HG03066 (cell line): ENCODE results near the gene ICAM3.

ENCODE experiments used
- ATAC-seq: cut with Tn5 transposase; IDR thresholded peaks from one replicate; pipeline ENCODE4 v1.9.1; 2021; ENCODE audit warnings: low read depth; ENCODE audit not compliant: unreplicated experiment

The ICAM3 gene

DNA sequence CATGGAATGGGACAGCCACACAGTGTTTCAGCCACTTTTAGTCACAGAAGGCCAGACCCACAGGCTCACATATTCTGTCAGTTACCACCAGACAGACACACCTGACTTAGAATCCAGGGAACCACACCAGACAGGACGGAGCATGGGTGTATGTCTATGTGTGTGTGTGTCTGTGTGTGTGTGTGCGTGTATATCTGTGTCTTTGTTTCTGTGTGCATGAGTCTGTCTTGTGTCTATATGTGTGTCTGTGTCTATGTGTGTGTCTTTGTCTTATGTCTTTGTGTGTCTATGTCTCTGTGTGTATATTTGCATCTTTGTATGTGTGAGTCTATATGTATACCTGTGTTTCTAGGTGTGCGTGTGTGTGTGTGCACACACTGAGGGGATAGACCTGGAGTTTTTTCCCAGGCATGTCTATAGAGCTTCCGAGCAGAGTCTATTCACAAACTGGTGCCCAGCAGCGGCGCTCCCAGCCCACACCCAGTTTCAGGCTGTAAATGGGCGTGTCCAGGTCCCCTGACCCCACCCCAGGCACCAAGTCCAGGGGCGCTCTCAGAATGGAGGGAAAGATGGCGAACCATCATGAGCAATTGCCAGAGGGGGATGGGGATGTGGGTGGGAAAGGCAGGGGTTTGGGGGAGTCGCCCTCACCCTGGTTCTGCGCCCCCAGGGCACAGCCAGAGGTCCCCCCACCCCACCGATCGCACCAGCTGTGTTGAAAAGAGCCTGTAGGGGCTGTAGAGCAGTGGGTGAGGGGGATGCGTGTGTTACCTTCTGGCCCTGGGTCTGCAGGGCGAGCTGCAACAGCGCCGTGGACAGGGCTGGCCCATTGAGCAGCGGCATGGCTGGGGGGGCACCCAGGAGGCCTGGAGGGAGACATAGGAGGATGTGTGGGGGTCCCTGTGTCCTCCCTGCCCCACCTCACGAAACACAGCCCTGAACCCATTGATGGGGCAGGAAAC is 17.3 kb downstream of the ICAM3 start:
- no peak for ATAC-seq

DNA sequence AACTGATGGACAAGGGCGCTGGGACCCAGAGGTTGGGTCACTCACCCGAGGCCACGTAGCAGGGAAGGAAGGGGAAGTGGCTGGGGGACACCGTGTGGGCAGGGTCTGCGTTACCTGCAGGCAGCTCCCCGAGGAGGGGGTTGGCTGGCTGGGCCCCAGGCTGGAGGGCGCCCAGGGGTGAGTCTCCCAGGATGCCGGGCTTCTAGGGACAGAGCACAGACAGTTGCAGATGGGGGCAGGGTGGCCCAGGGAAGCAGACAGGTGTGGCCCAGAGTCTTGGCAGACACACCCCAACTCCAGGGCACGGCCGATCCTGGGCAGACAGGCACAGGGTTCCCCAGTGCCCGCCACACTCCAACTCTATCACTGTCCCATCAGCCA is 18.0 kb downstream of the ICAM3 start:
- no peak for ATAC-seq

GRCh38 chr19:10320602-10321416 is 18.6 kb downstream of the ICAM3 start:
- ATAC-seq, result no peak

- ATAC-seq, result no peak
Observed at GRCh38 chr19:10318807-10319682, 20.4 kb downstream of the ICAM3 start.

DNA sequence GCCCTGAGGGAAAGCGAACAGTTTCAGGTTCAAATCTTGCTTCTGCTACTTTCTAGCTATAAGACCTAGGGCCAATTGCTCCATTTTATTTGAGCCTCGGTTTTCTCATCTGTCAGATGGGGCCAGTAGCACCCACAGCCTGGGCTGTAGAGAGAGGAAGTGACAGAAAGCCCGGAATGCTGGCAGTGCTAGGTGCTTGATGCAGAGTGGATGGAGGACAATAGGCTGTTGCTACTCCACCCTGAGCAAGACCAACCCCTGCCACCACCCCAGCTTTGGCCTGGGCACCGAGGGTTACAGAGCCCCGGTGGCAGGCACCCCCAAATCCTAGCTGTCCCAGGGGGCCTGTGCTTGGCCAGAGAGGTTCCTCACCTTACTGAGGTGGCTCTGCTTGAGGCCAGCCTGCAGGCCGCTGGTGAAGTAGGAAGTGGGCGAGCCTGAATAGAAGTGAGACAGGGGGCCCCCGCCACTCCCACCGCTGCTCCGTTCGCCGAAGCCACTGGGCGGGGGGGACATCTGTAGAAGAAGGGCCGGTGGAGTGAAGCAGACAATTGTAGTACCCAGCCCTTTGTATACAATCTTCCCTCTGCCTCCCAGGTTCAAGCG is 21.5 kb downstream of the ICAM3 start:
- ATAC-seq, result no peak

DNA sequence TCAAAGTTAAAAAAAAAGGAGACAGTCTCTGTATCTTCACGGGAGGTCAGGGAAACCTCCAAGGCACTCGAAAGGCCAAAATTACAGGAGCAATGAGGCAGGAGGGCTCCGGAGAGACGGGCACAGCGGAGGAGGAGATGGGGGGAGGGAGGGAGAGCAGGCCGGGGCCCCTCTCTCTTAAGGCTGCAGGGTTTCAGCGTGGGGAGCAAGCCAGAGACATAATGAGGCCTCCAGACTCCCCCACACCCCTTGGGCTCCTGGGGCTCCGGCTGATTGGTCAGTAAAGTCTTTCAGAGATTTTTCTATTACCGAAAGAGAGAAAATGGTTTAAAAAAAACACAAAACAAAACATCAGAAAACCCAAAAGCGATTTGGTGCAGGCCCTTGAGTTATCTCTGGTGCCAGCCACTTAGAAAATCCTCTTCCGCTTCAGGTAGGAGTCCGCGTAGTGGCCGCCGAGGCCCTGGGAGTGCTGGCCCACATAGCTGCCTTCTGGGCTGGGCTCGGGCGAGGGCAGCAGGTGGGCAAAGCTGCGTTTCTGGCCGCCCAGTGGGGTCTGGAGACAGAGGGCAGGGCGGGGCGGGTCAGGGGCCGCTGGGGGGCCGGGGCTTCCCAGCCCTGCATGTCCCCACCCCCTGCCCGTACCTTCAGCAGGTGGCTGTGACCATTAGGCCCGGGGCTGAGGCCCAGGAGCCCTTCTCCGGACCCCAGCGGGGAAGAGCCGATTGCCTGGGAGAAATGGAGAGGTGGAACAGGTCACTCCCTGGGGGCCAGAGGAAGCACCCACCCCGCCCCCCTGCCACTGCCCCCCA is 22.2 kb downstream of the ICAM3 start:
- no peak for ATAC-seq

DNA sequence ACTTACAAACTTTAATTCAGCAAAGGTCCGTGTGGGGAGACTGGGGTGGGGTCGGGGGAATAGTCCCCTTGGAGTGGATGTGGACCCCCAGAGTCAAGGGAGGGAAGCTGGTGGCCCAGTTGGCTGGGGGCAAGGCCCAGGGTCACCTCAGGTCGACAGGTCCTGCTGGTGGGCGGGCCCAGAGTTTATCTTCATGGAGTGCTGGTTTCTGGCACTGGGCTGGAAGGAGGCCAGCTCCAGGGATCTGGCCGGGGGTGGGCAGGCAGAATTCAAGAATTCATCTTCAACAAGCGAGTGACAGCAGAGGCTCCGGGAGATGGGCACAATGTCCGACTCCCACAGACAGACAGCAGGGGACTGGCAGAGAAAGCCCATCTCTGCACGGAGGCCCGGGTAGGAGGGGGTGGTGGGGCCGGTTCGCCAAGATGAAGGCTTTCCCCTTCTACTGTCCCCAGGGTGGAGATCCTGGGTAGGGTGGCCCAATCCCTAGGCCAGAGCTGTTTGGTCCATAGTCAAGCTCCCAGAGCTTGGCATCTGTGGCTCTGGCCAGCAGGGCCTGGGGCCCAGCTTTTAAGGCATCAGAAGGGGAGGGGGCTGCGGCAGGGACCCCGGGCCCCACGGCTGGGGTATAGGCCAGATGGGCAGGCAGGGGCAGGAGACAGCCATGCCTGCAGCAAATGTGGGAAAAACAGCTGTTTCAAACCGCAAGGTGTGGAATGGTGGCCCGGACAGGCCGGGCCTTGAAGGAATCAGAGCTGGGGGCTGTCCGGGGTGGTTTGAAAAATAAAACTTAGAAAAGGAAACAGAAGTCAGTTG is 23.0 kb downstream of the ICAM3 start:
- ATAC-seq, result no peak

DNA sequence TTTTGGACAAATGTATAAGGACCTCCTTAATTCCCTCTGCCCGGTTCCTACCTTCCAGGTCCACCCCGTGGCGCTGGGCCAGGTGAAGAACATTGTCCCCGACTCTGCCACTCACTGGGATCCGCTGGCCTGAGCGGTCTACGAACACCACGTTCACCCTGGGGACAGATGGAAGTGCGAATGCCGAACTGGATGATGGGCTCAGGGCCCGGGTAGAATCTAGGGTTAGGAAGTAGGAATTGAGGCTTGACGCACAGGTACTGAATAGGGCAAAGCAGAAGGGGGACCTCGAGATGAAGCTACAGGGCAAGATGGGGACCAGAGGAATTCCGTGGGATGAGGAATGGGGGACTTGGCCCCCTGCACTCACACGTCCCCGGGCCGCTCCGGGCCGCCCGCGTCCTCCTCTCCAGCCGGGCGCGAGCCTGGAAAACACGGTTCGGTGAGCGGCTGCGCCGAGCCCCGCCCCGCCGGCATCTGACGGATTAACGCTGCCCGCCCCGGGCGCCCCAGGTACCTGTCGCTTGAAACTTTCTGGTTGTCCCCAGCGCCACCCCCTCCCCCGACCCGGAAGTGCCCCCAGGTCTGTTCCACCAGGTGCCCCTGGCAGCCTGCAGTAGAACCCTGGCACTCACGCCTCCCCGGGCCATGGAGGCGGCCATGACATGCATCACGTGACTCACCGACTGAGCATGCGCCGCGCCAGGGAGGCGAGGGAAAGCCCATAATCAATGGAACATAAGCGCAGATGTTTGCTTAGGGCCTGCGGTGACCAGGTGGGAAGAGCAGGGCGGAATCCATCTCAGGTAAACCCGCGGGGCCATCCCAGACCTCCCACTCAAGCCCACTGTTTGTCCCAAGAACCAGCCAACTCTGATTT is 23.8 kb downstream of the ICAM3 start, which contains the start of gene FDX2:
TSS of gene FDX2 (minus strand) at position 681 of the 880 bp plus-strand sequence. CDS start at position 662, 19 bp downstream.
- ATAC-seq, result no peak

DNA sequence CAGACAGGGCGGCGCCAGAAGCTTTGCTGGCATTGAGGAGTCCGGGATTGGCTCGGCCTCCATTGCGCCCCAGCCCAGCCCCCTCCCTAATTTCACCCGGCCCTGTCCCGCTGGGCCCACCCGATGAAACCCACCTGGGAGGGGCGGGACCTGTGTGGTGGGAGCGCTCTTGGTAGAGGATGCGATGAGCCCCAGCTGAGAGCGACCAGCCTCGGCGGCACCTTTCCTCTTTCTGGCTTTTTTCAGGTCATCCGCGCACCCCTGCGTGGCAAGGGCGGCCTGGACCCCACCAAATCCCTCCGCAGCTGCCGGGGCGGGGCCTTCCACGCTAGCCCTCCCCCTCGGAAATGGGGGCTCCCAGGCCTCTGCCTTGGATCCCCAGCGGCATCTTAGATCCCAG is 30.0 kb downstream of the ICAM3 start, which contains the start of gene ZGLP1:
TSS of gene ZGLP1 (minus strand) at position 393 of the 400 bp plus-strand sequence.
- ATAC-seq, result no peak

DNA sequence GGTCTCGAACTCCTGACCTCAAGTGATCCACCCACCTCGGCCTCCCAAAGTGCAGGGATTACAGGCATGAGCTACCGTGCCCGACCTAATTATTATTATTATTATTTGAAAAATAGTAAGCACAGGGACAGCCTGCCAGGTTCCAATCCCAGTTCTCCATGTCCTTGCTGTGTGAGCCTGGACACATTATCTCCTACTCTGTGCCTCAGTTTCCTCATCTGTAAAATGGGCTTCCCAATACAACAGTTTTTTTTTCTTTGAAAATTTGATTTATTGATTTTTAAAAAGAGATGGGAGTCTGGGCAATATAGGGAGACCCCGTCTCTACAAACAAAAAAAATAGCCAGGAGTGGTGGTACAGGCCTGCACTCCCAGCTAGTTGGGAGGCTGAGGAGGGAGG is 33.1 kb downstream of the ICAM3 start:
- ATAC-seq, result no peak

- ATAC-seq, result no peak
Observed at GRCh38 chr19:10305139-10305806, 34.2 kb downstream of the ICAM3 start.

GRCh38 chr19:10299545-10300458 is 39.6 kb downstream of the ICAM3 start:
- ATAC-seq, result no peak

GRCh38 chr19:10295847-10296591 is 43.4 kb downstream of the ICAM3 start:
- no peak for ATAC-seq

DNA sequence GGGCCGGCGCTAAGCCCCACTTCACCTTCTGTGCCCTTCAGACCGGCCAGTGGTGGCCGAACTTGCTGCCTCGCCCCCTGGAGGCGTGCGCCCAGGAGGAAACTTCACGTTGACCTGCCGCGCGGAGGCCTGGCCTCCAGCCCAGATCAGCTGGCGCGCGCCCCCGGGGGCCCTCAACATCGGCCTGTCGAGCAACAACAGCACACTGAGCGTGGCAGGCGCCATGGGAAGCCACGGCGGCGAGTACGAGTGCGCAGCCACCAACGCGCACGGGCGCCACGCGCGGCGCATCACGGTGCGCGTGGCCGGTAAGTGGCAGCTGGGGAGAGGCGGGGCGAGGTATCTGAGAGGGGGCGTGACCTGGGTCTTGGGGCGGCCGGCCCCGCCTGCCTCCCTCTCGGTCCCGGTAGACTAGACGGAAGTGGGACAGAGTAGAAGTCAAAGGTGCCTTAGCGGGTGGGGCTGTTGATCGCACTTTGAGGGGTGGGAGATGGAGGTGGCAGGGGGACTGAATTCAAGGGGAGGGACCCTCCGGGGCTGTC is 44.0 kb downstream of the ICAM3 start:
- ATAC-seq, result peak; percentile 61

- no peak for ATAC-seq
Observed at GRCh38 chr19:10294368-10294697, 45.1 kb downstream of the ICAM3 start.
